Activated T-cell treated with anti-CD3 and anti-CD28 coated beads, Interleukin-2, amount 50 U/mL, for 24 hours (primary cell): Measurements from ENCODE around the gene C3orf18.

Source experiments
- DNase-seq: peaks from one replicate; pipeline ENCODE4 v3.0.0-alpha.2; 2020
- H3K27ac Mint-ChIP-seq: 2 replicates; pipeline ENCODE4 v1.8.0; 2020; ENCODE audit warnings: mild to moderate bottlenecking, mixed read lengths
- H3K27me3 Mint-ChIP-seq: 2 replicates; pipeline ENCODE4 v1.8.0; 2020; ENCODE audit warnings: mixed read lengths
- H3K36me3 Mint-ChIP-seq: 2 replicates; pipeline ENCODE4 v1.8.0; 2020; ENCODE audit warnings: low read depth, mixed read lengths
- H3K4me1 Mint-ChIP-seq: 2 replicates; pipeline ENCODE4 v1.8.0; 2020; ENCODE audit warnings: low read depth, mixed read lengths
- H3K4me3 Mint-ChIP-seq: 2 replicates; pipeline ENCODE4 v1.8.0; 2020; ENCODE audit warnings: mild to moderate bottlenecking, moderate library complexity, mixed read lengths
- H3K9me3 Mint-ChIP-seq: 2 replicates; pipeline ENCODE4 v1.8.0; 2020; ENCODE audit warnings: mixed read lengths

Gene C3orf18

GRCh38 chr3:50607271-50608091, 39.9 kb upstream of the C3orf18 start:
- Mint-ChIP-seq H3K4me1 (peaks cover 48% of the 10 kb centered on the region), H3K27me3 (no peaks in the 10 kb centered on the region), H3K36me3 (peaks cover 96% of the 10 kb centered on the region), H3K9me3 (no peaks in the 10 kb centered on the region), H3K27ac (peak overlapping the region; percentile 100), H3K4me3 (peak overlapping the region; percentile 99)
- peak; percentile 69 for DNase-seq

GRCh38 chr3:50606596-50606995, 39.0 kb upstream of the C3orf18 start:
- no peaks in the 10 kb centered on the region for H3K9me3 Mint-ChIP-seq
- no peaks in the 10 kb centered on the region for H3K27me3 Mint-ChIP-seq
- peaks cover 52% of the 10 kb centered on the region for H3K4me1 Mint-ChIP-seq
- H3K4me3 Mint-ChIP-seq: peak overlapping the region; percentile 99
- H3K27ac Mint-ChIP-seq: peak overlapping the region; percentile 100
- peaks cover 93% of the 10 kb centered on the region for H3K36me3 Mint-ChIP-seq
- DNase-seq: peak; percentile 72

- DNase-seq: peak; percentile 68
- Mint-ChIP-seq H3K27ac (peak overlapping the region; percentile 100), H3K4me3 (peak overlapping the region; percentile 99), H3K9me3 (no peaks in the 10 kb centered on the region), H3K4me1 (peaks cover 59% of the 10 kb centered on the region), H3K27me3 (no peaks in the 10 kb centered on the region), H3K36me3 (peaks cover 87% of the 10 kb centered on the region)
These were observed 38.4 kb upstream of the C3orf18 start for GRCh38 chr3:50605901-50606326.

GRCh38 chr3:50604628-50605588, 37.4 kb upstream of the C3orf18 start:
- H3K4me3 Mint-ChIP-seq: peak overlapping the region; percentile 99
- peak; percentile 59 for DNase-seq
- H3K36me3 Mint-ChIP-seq: peaks cover 85% of the 10 kb centered on the region
- peak overlapping the region; percentile 100 for H3K27ac Mint-ChIP-seq
- H3K27me3 Mint-ChIP-seq: no peaks in the 10 kb centered on the region
- no peaks in the 10 kb centered on the region for H3K9me3 Mint-ChIP-seq
- peaks cover 69% of the 10 kb centered on the region for H3K4me1 Mint-ChIP-seq

GRCh38 chr3:50604110-50604621, 36.6 kb upstream of the C3orf18 start:
- H3K27ac Mint-ChIP-seq: peak overlapping the region; percentile 100
- no peaks in the 10 kb centered on the region for H3K9me3 Mint-ChIP-seq
- H3K4me1 Mint-ChIP-seq: peaks cover 77% of the 10 kb centered on the region
- H3K4me3 Mint-ChIP-seq: peak overlapping the region; percentile 99
- peaks cover 85% of the 10 kb centered on the region for H3K36me3 Mint-ChIP-seq
- H3K27me3 Mint-ChIP-seq: no peaks in the 10 kb centered on the region
- peak; percentile 66 for DNase-seq

GRCh38 chr3:50603261-50604109, 35.9 kb upstream of the C3orf18 start:
- peaks cover 84% of the 10 kb centered on the region for H3K4me1 Mint-ChIP-seq
- H3K36me3 Mint-ChIP-seq: peaks cover 84% of the 10 kb centered on the region
- no peaks in the 10 kb centered on the region for H3K27me3 Mint-ChIP-seq

GRCh38 chr3:50602595-50603191, 35.1 kb upstream of the C3orf18 start:
- Mint-ChIP-seq H3K27ac (peak overlapping the region; percentile 100), H3K27me3 (no peaks in the 10 kb centered on the region), H3K4me3 (peak overlapping the region; percentile 99), H3K4me1 (peaks cover 90% of the 10 kb centered on the region), H3K9me3 (no peaks in the 10 kb centered on the region), H3K36me3 (peaks cover 83% of the 10 kb centered on the region)
- no peak for DNase-seq

More at GRCh38 chr3:50603261-50604109, 35.9 kb upstream of the C3orf18 start:
- H3K27ac Mint-ChIP-seq: peak overlapping the region; percentile 100
- no peaks in the 10 kb centered on the region for H3K9me3 Mint-ChIP-seq
- H3K4me3 Mint-ChIP-seq: peak overlapping the region; percentile 99
- DNase-seq: peak; percentile 64

GRCh38 chr3:50600841-50601591, 33.5 kb upstream of the C3orf18 start:
- H3K4me3 Mint-ChIP-seq: peak overlapping the region; percentile 99

GRCh38 chr3:50600141-50600753, 32.7 kb upstream of the C3orf18 start:
- H3K9me3 Mint-ChIP-seq: no peaks in the 10 kb centered on the region
- peaks cover 69% of the 10 kb centered on the region for H3K36me3 Mint-ChIP-seq
- DNase-seq: peak; percentile 63
- H3K27me3 Mint-ChIP-seq: no peaks in the 10 kb centered on the region
- H3K4me3 Mint-ChIP-seq: peak overlapping the region; percentile 99
- H3K27ac Mint-ChIP-seq: peak overlapping the region; percentile 100
- peaks cover 86% of the 10 kb centered on the region for H3K4me1 Mint-ChIP-seq

More at GRCh38 chr3:50600841-50601591, 33.5 kb upstream of the C3orf18 start:
- H3K27ac Mint-ChIP-seq: peak overlapping the region; percentile 100
- no peaks in the 10 kb centered on the region for H3K27me3 Mint-ChIP-seq
- H3K9me3 Mint-ChIP-seq: no peaks in the 10 kb centered on the region
- peaks cover 86% of the 10 kb centered on the region for H3K4me1 Mint-ChIP-seq
- peak; percentile 92 for DNase-seq
- H3K36me3 Mint-ChIP-seq: peaks cover 70% of the 10 kb centered on the region

- Mint-ChIP-seq H3K36me3 (peaks cover 69% of the 10 kb centered on the region), H3K27ac (peak overlapping the region; percentile 100), H3K9me3 (no peaks in the 10 kb centered on the region), H3K4me3 (peak overlapping the region; percentile 99), H3K27me3 (no peaks in the 10 kb centered on the region), H3K4me1 (peaks cover 85% of the 10 kb centered on the region)
- peak; percentile 50 for DNase-seq
These were observed 32.2 kb upstream of the C3orf18 start for GRCh38 chr3:50599716-50600118.

GRCh38 chr3:50599115-50599715, 31.7 kb upstream of the C3orf18 start:
- peaks cover 69% of the 10 kb centered on the region for H3K36me3 Mint-ChIP-seq
- peak overlapping the region; percentile 100 for H3K27ac Mint-ChIP-seq
- no peaks in the 10 kb centered on the region for H3K27me3 Mint-ChIP-seq
- H3K4me3 Mint-ChIP-seq: peak overlapping the region; percentile 99
- no peak for DNase-seq
- no peaks in the 10 kb centered on the region for H3K9me3 Mint-ChIP-seq
- peaks cover 85% of the 10 kb centered on the region for H3K4me1 Mint-ChIP-seq

- Mint-ChIP-seq H3K27ac (peak overlapping the region; percentile 99), H3K4me1 (peaks cover 83% of the 10 kb centered on the region), H3K9me3 (no peaks in the 10 kb centered on the region), H3K4me3 (no peak overlapping the region), H3K36me3 (peaks cover 51% of the 10 kb centered on the region), H3K27me3 (no peaks in the 10 kb centered on the region)
- no peak for DNase-seq
These were observed 26.8 kb upstream of the C3orf18 start for GRCh38 chr3:50594253-50594785.
